GM12878 (cell line): ENCODE results near the gene OR13A1. TPM values are rescaled to one million over a fixed set of nuclear protein-coding genes. Genes with fewer than 3 reads are reported as not detected.

Source experiments
- ATAC-seq: fragments of 200-7000 bp; cut with Tn5 transposase; 3 replicates; pipeline ENCODE4 v1.9.1; 2020; ENCODE audit warnings: mild to moderate bottlenecking, moderate library complexity
- BruUV-seq: library from RNA; stranded (reverse); fragments of 400-500 nt; replicated peaks from 2 replicates; lab custom pipeline; 2021; lab: Mats Ljungman, UMichigan
- CTCF ChIA-PET: fragments of 300-600 bp; sonication (Branson Sonifier 250); formaldehyde crosslinking; extraction: SDS; loops from one replicate; lab custom pipeline; 2021; ENCODE audit warnings: inconsistent platforms; lab: Yijun Ruan, JAX
- POLR2A ChIA-PET: fragments of 350-600 bp; formaldehyde crosslinking; extraction: SDS; loops from one replicate; lab custom pipeline; 2021; ENCODE audit warnings: inconsistent platforms; lab: Charles Lee
- RAD21 ChIA-PET: fragments of 300-600 bp; sonication (Branson Sonifier 250); formaldehyde crosslinking; loops from one replicate; lab custom pipeline; 2023; ENCODE audit warnings: antibody characterized with exemption; ENCODE audit not compliant: unreplicated experiment; lab: Charles Lee
- SMC1A ChIA-PET: fragments of 300-600 bp; sonication (Branson Sonifier 250); formaldehyde crosslinking; loops from one replicate; lab custom pipeline; 2023; ENCODE audit not compliant: unreplicated experiment, uncharacterized antibody; lab: Charles Lee
- DNase-seq: peaks from one replicate; pipeline ENCODE4 v3.0.0-alpha.2; 2011; ENCODE audit warnings: low read depth, low spot score
- FAIRE-seq: peaks from 3 replicates; lab custom pipeline; 2011; peaks lifted over from hg19 to GRCh38; lab: Jason Lieb, UNC
- H2AFZ ChIP-seq: 2 replicates; pipeline ENCODE4 v1.6.0; 2011; ENCODE audit warnings: low read depth, low read length, control low read depth; ENCODE audit not compliant: control insufficient read depth
- H3K27ac ChIP-seq: 2 replicates; pipeline ENCODE4 v1.5.1; 2011; ENCODE audit warnings: control low read depth; ENCODE audit not compliant: control insufficient read depth, insufficient read depth
- H3K27me3 ChIP-seq, 2 experiments: replicated peaks in 1 of 2; 2 replicates each; pipeline versions ENCODE4 v1.6.0 to v1.6.1; 2011; ENCODE audit warnings: low read length in 1 of 2; ENCODE audit not compliant: control insufficient read depth in 2 of 2, insufficient read depth in 2 of 2
- H3K36me3 ChIP-seq, 2 experiments: 2 replicates each; pipeline ENCODE4 v1.5.1; 2011; ENCODE audit warnings: low read length in 1 of 2; ENCODE audit not compliant: control insufficient read depth in 2 of 2, insufficient read depth in 2 of 2
- H3K4me1 ChIP-seq: 2 replicates; pipeline ENCODE4 v1.6.1; 2011; ENCODE audit warnings: mild to moderate bottlenecking, low read length, moderate library complexity, mixed read lengths; ENCODE audit not compliant: control insufficient read depth, insufficient read depth
- H3K4me2 ChIP-seq: 2 replicates; pipeline ENCODE4 v1.6.0; 2011; ENCODE audit warnings: control low read depth; ENCODE audit not compliant: control insufficient read depth, insufficient read depth
- H3K4me3 ChIP-seq: fragments of 200-600 bp; sonication (generic); 2 replicates; pipeline ENCODE4 v1.5.1; 2016
- H3K79me2 ChIP-seq: 2 replicates; pipeline ENCODE4 v1.6.0; 2011; ENCODE audit warnings: low read length; ENCODE audit not compliant: control insufficient read depth, insufficient read depth
- H3K9ac ChIP-seq: 2 replicates; pipeline ENCODE4 v1.8.0; 2011; ENCODE audit warnings: low read length, control low read depth, mixed read lengths; ENCODE audit not compliant: control insufficient read depth, insufficient read depth
- H3K9me3 ChIP-seq: replicated peaks from 3 replicates; pipeline ENCODE4 v1.5.1; 2011; ENCODE audit warnings: mild to moderate bottlenecking, low read length; ENCODE audit not compliant: control insufficient read depth, insufficient read depth
- H4K20me1 ChIP-seq: 2 replicates; pipeline ENCODE4 v1.6.0; 2011; ENCODE audit not compliant: control insufficient read depth, insufficient read depth
- KDM1A ChIP-seq: fragments of 200-600 bp; sonication (generic); IDR thresholded peaks from 2 replicates; pipeline ENCODE4 v1.6.1; 2016; ENCODE audit warnings: borderline replicate concordance
- RAD21 ChIP-seq: IDR thresholded peaks from 2 replicates; pipeline ENCODE4 v1.6.1; 2011; ENCODE audit warnings: mild to moderate bottlenecking, low read depth, low read length, moderate library complexity; ENCODE audit not compliant: insufficient read depth
- SUZ12 ChIP-seq: fragments of 200-600 bp; sonication (generic); IDR thresholded peaks from one replicate; pipeline ENCODE4 v1.6.1; 2018; ENCODE audit warnings: antibody characterized with exemption, mild to moderate bottlenecking; ENCODE audit not compliant: unreplicated experiment
- WGBS: methylation state at CpG from one replicate; pipeline ENCODE4 v1.1.6; 2016; ENCODE audit warnings: low lambda C conversion rate; ENCODE audit not compliant: insufficient replicate concordance, insufficient coverage; ENCODE audit errors: missing lambda C conversion rate; 5-methylcytosine and 5-hydroxymethylcytosine counted together
- in situ Hi-C: fragments of 300-500 bp; cut with MboI; formaldehyde crosslinking; loops from 9 replicates; pipeline ENCODE4 v1.14.3; 2018; ENCODE audit warnings: mixed read lengths
- intact Hi-C: fragments of 100-400 bp; cut with micrococcal nuclease; formaldehyde crosslinking; loops from one replicate; pipeline ENCODE4 v1.14.2; 2022; ENCODE audit not compliant: unreplicated experiment
- polyA plus RNA-seq, 11 experiments: library from polyadenylated mRNA; depleted of rRNA in 4 of 11; unstranded in 6 of 11; stranded (reverse) in 5 of 11; fragments of >200 nt; fragmentation: Nextera tagmentation in 4 of 11; fragmentation: Illumina TruSeq in 1 of 11; extraction: Ambion mirVana in 4 of 11; extraction: Trizol in 1 of 11; gene quantifications; 1 replicate in 1 of 11; 2 replicates in 10 of 11; pipeline versions ENCODE4 v1.2.1 to v1.2.3, GENCODE V29; 2011 to 2016; ENCODE audit warnings: inconsistent platforms in 2 of 11, missing spikeins in 2 of 11, low read depth in 1 of 11
- total RNA-seq, 4 experiments: library from RNA; depleted of rRNA in 3 of 4; stranded (reverse); fragments of >200 nt in 3 of 4; fragmentation: Illumina TruSeq in 1 of 4; extraction: Trizol in 1 of 4; gene quantifications; 2 replicates each; pipeline versions ENCODE4 v1.2.1 to v1.2.3, GENCODE V29; 2013 to 2021
- TF ChIP-seq, protein P1 (sequence below), 3 experiments: IDR thresholded peaks in 2 of 3; conservative IDR thresholded peaks in 1 of 3; 2 replicates each; pipeline ENCODE4 v1.5.1; 2011; ENCODE audit warnings: low read depth in 3 of 3, low read length in 3 of 3, mild to moderate bottlenecking in 3 of 3, control low read depth in 2 of 3, moderate library complexity in 2 of 3, inconsistent platforms in 1 of 3, mixed read lengths in 1 of 3; ENCODE audit not compliant: control insufficient read depth in 2 of 3, insufficient read depth in 1 of 3; ENCODE audit errors: extremely low read depth in 1 of 3

OR13A1 gene
- total and polyA plus RNA-seq, 10 of the 15 experiments (the other 5 are each of a cell fraction or from before 2014, with no cell fraction given), result 0.14 to 0.56 (median 0.27) TPM; not detected in 1

- H3K4me3 ChIP-seq, result no peak overlapping the region
- DNase-seq, result no peak
- no peak overlapping the region for H3K9ac ChIP-seq
- no peaks in the 10 kb centered on the region; the same call in 2 of the 3 replicates for H3K9me3 ChIP-seq
- ChIA-PET CTCF (no interaction called here), SMC1A (no interaction called here), POLR2A (no interaction called here), RAD21 (no interaction called here)
- H3K79me2 ChIP-seq, result no peaks in the 10 kb centered on the region
- WGBS, result 25% methylated on average over 4 of the region's 4 CpGs
- no peak overlapping the region for H2AFZ ChIP-seq
- in situ Hi-C loops, result no loop called here
- no TSS peak for BruUV-seq
- no peak for ATAC-seq
- no peaks in the 10 kb centered on the region; a peak in 3 of 4 replicates for H3K27me3 ChIP-seq
- intact Hi-C loops, result no loop called here
- H3K4me1 ChIP-seq, result no peaks in the 10 kb centered on the region
- no peaks in the 10 kb centered on the region for H4K20me1 ChIP-seq
- no peaks in the 10 kb centered on the region for H3K36me3 ChIP-seq
- no peak for TF ChIP-seq SUZ12
- TF ChIP-seq RAD21, result peak; percentile 38; the same call in 1 of the 2 replicates
- TF ChIP-seq, protein P1, sequence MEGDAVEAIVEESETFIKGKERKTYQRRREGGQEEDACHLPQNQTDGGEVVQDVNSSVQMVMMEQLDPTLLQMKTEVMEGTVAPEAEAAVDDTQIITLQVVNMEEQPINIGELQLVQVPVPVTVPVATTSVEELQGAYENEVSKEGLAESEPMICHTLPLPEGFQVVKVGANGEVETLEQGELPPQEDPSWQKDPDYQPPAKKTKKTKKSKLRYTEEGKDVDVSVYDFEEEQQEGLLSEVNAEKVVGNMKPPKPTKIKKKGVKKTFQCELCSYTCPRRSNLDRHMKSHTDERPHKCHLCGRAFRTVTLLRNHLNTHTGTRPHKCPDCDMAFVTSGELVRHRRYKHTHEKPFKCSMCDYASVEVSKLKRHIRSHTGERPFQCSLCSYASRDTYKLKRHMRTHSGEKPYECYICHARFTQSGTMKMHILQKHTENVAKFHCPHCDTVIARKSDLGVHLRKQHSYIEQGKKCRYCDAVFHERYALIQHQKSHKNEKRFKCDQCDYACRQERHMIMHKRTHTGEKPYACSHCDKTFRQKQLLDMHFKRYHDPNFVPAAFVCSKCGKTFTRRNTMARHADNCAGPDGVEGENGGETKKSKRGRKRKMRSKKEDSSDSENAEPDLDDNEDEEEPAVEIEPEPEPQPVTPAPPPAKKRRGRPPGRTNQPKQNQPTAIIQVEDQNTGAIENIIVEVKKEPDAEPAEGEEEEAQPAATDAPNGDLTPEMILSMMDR (IDR thresholded peaks at IDR 0.05 in 2 of 3, conservative IDR thresholded peaks at IDR 0.05 in 1 of 3; ENCODE audit: control insufficient read depth in 2 of 3, extremely low read depth in 1 of 3, insufficient read depth in 1 of 3, low read depth in 3 of 3, low read length in 3 of 3), result peak in 1 of 3 experiments; percentile 15; a peak in 1 of 6 replicates
- FAIRE-seq, result no peak
- H3K27ac ChIP-seq, result no peak overlapping the region
- H3K4me2 ChIP-seq, result no peak overlapping the region
Measured at GRCh38 chr10:45282061-45282460, 33.3 kb downstream of the OR13A1 start.

DNA sequence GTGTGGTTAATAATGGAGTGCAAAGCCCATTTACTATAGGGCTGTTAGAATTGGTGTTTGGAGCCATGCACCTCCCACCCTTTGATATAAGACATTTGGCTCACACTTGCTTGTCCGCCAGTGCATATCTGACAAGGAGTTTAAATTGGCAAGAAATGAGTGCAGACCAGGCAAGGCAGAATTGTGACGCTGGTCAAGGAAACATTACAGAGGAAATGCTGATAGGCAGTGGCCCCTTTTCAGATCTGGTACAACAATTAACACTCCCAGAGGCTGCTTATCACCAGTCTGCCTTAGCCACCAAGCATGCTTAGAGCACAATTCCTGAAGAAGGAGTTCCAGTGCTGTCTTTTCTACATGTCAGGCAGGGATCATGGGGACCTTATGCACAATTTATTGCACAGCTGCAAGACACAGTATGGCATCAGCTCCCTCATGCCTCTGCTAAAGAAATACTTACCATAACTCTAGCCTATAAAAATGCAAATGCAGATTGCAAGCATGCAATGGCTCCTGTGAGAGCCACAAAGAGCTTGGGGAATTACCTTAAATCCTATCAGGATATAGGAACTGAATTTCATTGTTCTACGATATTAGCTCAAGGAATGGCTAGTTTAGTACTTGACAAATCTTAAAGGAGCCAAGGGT is 35.2 kb downstream of the OR13A1 start:
- no peaks in the 10 kb centered on the region for H3K9me3 ChIP-seq
- no peaks in the 10 kb centered on the region for H4K20me1 ChIP-seq
- H2AFZ ChIP-seq, result no peak overlapping the region
- ATAC-seq (no peak), FAIRE-seq (no peak), DNase-seq (no peak)
- H3K27me3 ChIP-seq, result no peaks in the 10 kb centered on the region; a peak in 2 of 4 replicates
- POLR2A ChIA-PET, result no interaction called here
- H3K27ac ChIP-seq, result no peak overlapping the region
- H3K9ac ChIP-seq, result no peak overlapping the region
- CTCF ChIA-PET, result interaction anchor here (0.9 kb wide), 1 partner anchor 45 kb away, joined by 3 read pairs; no protein-coding TSS in a partner anchor
- no peaks in the 10 kb centered on the region for H3K36me3 ChIP-seq
- no peak overlapping the region for H3K4me3 ChIP-seq
- BruUV-seq, result no TSS peak
- no peak overlapping the region for H3K4me2 ChIP-seq
- H3K4me1 ChIP-seq, result no peaks in the 10 kb centered on the region
- intact Hi-C loops, result no loop called here
- 15% methylated on average over 3 of the region's 3 CpGs for WGBS
- RAD21 ChIA-PET, result no interaction called here
- in situ Hi-C loops, result no loop called here
- TF ChIP-seq KDM1A, result no peak
- SMC1A ChIA-PET, result no interaction called here
- no peaks in the 10 kb centered on the region for H3K79me2 ChIP-seq
